LNCaP clone FGC (cell line): Measurements from ENCODE around the gene RHBDL1.
"Not testable (repeated sequence)": the region's sequence is repeated elsewhere in the genome, so short reads cannot be mapped to it uniquely, and the experiment has no call there.

Source experiments
- DNase-seq: peaks from one replicate; pipeline ENCODE4 v3.0.0-alpha.2; 2011; ENCODE audit warnings: low read depth
- H3K4me3 ChIP-seq: 2 replicates; pipeline ENCODE4 v1.5.1; 2011; ENCODE audit warnings: mild to moderate bottlenecking, low read depth, low read length, control low read depth
- TF ChIP-seq, protein P1 (sequence below): IDR thresholded peaks from 2 replicates; pipeline ENCODE4 v1.5.1; 2012; ENCODE audit warnings: mild to moderate bottlenecking; ENCODE audit not compliant: control insufficient read depth, insufficient read depth; ENCODE audit errors: extremely low read depth

Gene RHBDL1

DNA sequence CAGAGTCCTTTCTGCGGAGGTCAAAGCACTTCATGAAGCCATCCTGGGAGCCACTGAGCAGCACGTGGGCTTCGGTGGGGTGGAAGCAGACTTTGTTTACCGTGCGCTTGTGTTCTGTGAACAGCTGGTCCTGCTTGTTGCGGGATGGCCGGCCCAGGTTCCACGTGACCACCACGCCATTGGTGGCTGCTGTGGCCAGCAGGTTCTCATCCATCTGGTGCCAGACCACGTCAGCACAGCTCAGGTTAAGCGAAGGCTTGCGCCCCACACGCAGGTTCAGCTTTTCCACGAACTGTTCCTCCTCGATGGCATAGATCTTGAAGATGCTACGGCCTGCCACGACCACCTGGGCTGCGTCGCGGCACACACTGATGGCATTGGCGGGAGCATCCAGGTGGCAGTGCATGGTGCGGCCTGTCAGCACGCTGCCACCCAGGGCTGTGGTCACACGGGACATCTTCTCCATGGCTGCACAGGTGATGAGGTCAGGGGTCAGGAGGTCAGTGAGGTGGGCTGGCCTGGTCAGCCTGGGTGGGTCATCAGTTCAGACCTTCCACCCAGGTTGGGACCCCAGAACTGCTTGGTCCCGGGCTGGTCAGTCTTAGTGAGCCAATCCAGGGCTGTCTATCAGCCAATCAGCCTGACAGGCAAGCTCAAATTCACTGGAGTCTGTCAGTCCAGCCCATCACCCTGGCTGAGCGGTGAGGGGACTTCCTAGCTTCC, 13.9 kb downstream of the RHBDL1 start:
- H3K4me3 ChIP-seq = peak overlapping the region; percentile 98
- TF ChIP-seq, protein P1, sequence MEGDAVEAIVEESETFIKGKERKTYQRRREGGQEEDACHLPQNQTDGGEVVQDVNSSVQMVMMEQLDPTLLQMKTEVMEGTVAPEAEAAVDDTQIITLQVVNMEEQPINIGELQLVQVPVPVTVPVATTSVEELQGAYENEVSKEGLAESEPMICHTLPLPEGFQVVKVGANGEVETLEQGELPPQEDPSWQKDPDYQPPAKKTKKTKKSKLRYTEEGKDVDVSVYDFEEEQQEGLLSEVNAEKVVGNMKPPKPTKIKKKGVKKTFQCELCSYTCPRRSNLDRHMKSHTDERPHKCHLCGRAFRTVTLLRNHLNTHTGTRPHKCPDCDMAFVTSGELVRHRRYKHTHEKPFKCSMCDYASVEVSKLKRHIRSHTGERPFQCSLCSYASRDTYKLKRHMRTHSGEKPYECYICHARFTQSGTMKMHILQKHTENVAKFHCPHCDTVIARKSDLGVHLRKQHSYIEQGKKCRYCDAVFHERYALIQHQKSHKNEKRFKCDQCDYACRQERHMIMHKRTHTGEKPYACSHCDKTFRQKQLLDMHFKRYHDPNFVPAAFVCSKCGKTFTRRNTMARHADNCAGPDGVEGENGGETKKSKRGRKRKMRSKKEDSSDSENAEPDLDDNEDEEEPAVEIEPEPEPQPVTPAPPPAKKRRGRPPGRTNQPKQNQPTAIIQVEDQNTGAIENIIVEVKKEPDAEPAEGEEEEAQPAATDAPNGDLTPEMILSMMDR = no peak
- DNase-seq = no peak

DNA sequence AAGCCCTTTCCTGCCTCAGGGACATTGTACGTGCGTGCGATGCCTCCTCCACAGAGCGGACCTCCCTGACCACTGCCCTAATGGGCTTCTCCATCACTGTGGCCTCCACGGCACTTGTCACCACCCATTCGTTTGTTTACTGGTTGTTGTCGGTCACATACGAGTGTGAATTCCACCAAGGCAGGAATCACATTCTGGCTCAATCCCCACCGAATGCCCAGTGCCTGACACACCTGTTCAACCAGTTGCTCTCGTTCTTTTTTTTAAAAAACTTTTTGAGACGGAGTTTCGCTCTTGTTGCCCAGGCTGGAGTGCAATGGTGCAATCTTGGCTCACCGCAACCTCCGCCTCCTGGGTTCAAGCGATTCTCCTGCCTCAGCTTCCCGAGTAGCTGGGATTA, 15.8 kb downstream of the RHBDL1 start:
- H3K4me3 ChIP-seq, DNase-seq: not testable (repeated sequence)

DNA sequence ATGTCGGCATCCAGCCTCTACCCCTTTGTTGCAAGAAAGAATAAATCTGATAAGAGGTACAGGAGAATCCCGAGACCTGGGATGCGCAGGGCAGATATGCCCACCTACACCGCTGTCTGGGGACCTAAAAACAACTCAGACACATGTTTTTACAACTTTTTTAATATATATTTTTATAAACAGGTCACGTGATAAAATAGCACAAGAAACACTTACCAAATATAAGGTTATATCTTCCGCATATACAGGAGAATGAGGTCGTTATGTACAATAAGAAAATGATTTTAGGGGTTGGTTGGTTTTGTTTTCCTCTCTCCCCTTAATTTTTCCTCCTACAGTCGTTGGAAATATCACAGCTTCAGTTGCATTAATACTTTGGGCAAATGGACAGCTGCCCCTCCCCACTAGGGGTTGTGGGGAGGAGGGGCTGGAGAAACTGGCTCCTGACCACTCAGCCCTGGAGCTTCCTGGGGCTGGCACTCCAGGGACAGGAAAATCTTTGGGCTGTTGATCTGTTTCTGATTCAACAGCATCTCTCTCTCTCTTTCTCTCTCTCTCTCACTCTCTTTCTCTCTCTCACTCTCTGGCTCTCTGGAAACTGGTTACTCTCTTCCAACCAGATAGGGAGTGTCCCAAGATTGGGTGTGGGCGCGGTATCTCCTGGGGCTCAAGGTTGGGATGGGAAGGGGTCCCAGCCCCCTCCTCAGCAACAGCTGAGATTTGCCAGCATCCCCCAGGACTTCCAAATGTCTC, 17.1 kb downstream of the RHBDL1 start:
- DNase-seq = no peak
- H3K4me3 ChIP-seq = no peak overlapping the region
- TF ChIP-seq, protein P1 = no peak

DNA sequence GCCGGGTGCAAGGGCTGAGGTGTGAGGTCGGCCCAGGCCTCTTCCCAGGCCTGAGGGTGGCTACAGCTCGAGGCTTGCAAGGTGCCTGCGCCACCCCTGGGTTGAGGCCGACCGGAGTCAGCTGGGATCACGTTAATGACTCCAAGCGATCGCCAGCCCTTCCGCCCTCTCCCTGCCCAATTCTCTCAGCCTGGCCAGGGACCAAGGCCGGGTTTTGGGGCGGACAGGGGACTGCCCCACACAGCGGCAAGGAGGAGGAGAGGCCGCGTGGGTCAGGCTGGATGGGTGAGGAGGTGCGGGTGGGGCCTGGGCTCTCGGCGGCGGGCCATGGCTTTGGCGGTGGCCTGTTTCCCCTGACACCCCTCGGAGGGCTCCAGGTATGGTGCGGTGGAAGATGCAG, 17.9 kb downstream of the RHBDL1 start:
- no peak overlapping the region for H3K4me3 ChIP-seq
- TF ChIP-seq, protein P1 = no peak
- no peak for DNase-seq

DNA sequence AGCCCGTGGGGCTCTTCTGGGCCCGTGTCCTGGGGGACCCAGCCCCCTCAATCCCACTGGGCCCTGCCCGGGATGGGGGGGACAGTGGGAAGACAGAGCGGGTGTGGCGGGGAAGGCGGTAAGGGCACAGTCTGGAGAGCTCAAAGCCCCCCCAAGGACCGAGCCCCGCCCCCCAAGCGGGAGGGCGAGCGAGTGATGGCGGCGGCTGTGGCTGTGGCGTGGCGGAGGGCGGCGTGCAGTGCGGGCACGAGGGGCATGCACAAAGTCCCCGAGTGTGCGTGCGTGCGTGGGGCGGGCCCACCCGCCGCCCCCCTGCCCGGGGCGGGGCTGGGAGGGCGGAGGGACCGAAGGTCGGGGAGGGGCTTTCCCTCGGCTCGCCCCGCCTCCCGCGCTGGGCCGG, 18.3 kb downstream of the RHBDL1 start:
- H3K4me3 ChIP-seq = no peak overlapping the region
- no peak for DNase-seq
- TF ChIP-seq, protein P1 = no peak

DNA sequence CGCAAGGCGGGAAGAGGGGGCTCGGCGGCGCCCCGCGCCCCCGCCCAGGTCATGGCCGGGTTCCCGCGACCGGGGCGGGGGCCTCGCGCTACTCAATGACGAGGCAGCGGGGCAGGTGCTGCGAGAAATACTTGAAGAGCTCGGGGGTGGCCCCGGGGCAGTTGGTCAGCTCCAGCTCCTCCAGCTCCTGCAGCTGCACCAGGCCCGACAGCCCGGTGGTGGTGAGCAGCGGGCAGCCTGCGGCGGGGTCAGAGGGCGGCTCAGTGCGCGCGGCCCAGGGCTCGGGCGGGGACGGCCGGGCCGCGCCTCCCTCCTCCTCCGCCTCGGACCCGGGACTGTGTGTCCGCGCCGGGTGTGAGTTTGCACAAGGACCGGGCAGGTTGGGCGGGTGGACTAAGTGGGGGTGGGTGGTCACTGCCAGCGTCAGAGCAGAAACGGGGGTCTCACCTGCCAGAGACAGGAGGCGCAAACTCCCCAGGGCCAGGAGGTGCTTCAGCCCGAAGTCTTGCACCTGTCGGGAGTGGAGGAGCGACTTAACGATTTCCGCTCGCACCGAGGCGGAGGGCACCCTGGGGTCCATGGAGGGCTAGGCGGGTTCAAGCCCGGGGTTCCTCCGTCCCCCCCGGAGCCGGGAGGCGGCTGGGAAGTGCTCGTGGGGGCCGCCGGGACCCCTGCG, 18.9 kb downstream of the RHBDL1 start:
- peak overlapping the region; percentile 56 for H3K4me3 ChIP-seq
- DNase-seq = no peak
- TF ChIP-seq, protein P1 = no peak

DNA sequence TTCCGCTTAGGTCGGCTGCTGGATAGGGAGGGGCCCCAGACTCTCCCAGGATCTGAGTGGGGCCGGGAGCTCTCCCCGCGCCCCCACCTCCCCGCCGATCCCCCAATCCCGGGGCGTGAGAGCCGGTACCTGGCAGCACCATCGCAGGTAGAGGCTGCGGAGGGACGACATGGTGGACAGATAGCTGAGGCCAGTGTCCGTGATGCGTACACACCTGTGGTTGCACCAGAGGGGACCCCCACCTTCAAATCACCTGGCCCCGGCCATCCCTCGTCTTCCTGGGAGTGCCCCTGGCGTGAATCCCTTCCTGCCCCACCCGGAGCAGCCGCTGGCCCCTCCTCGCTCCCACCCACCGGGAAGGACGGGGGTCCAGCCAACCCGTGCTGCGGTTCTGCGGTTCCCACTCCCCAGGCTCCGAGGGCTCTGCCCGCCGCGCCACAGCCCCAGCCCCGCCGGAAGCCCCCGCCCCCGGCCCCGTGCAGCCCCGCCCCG, 19.4 kb downstream of the RHBDL1 start:
- TF ChIP-seq, protein P1 = no peak
- H3K4me3 ChIP-seq = peak overlapping the region; percentile 56
- no peak for DNase-seq
